ENCODE measurements around the gene NACC1. TPM values are rescaled to one million over a fixed set of nuclear protein-coding genes. Genes with fewer than 3 reads are reported as not detected.

NACC1 gene
- total and polyA plus RNA-seq, 2 of the 13 experiments (the other 11 are each of a cell fraction or from before 2014, with no cell fraction given) = 31.8 to 42.3 TPM

GRCh38 chr19:13154911-13155471 is 36.9 kb downstream of the NACC1 start (continued):
- TF ChIP-seq ZNF691 (CRISPR knock-in tag; IDR thresholded peaks at IDR 0.05; ENCODE audit: borderline replicate concordance, low read depth) (no peak), ZNF816 (CRISPR knock-in tag; IDR thresholded peaks at IDR 0.05; ENCODE audit: borderline replicate concordance) (no peak), STAT6 (CRISPR knock-in tag; IDR thresholded peaks at IDR 0.05; ENCODE audit: borderline replicate concordance) (no peak), KMT2A (CRISPR knock-in tag; IDR thresholded peaks at IDR 0.05) (no peak), SAP130 (CRISPR knock-in tag; IDR thresholded peaks at IDR 0.05; ENCODE audit: low read depth) (peak; percentile 48; the same call in 1 of the 2 replicates), ZNF564 (CRISPR knock-in tag; IDR thresholded peaks at IDR 0.05) (no peak), CSRNP2 (CRISPR knock-in tag; conservative IDR thresholded peaks at IDR 0.05; ENCODE audit: low read depth) (no peak), SRSF1 (optimal IDR thresholded peaks at IDR 0.05; ENCODE audit: low read depth, low read length) (no peak), TERF1 (CRISPR knock-in tag; IDR thresholded peaks at IDR 0.05) (no peak), ISL2 (CRISPR knock-in tag; IDR thresholded peaks at IDR 0.05) (0 out of 2 replicates have a peak, but pooled peaks have one; percentile 13), SOX13 (IDR thresholded peaks at IDR 0.05) (peak; percentile 25; the same call in 1 of the 2 replicates), SOX13 (CRISPR knock-in tag; conservative IDR thresholded peaks at IDR 0.05 in 1 of 2, IDR thresholded peaks at IDR 0.05 in 1 of 2) (no peak; a peak in 1 of 4 replicates), NFKB2 (CRISPR knock-in tag; IDR thresholded peaks at IDR 0.05; ENCODE audit: borderline replicate concordance) (0 out of 2 replicates have a peak, but pooled peaks have one; percentile 50), BRD4 (CRISPR knock-in tag; IDR thresholded peaks at IDR 0.05) (0 out of 2 replicates have a peak, but pooled peaks have one; percentile 26), CTCF (CRISPR knock-in tag; IDR thresholded peaks at IDR 0.05) (peak; percentile 38), ZBTB37 (CRISPR knock-in tag; IDR thresholded peaks at IDR 0.05) (no peak), HNRNPL (IDR thresholded peaks at IDR 0.05; ENCODE audit: low read depth, low read length) (no peak), POLR2G (IDR thresholded peaks at IDR 0.05; ENCODE audit: low read depth, low read length) (no peak; the same call in 1 of the 2 replicates), AGO2 (optimal IDR thresholded peaks at IDR 0.05; ENCODE audit: low read depth, low read length) (no peak), ESRRA (CRISPR knock-in tag; IDR thresholded peaks at IDR 0.05; ENCODE audit: low read depth) (0 out of 2 replicates have a peak, but pooled peaks have one; percentile 20)

All from HepG2 (cell line).